ENCODE data around the gene CASK.

Gene CASK

GRCh38 chrX:41923211-41923977 lies at the start of gene CASK:
TSS of gene CASK (minus strand) at chrX:41923554. CDS start at chrX:41922988, 566 bp downstream.
- peak; percentile 71 for DNase-seq (ENCODE audit: low read depth)

GRCh38 chrX:41971346-41971745 lies 48.0 kb upstream of the CASK start:
- no peak for DNase-seq (ENCODE audit: low read depth)

- no peak for DNase-seq (ENCODE audit: low read depth)
Observed at GRCh38 chrX:41970419-41970818, 47.1 kb upstream of the CASK start.

- no peak for DNase-seq (ENCODE audit: low read depth)
Observed at GRCh38 chrX:41963348-41963747, 40.0 kb upstream of the CASK start.

GRCh38 chrX:41960142-41960541 lies 36.8 kb upstream of the CASK start:
- no peak for DNase-seq (ENCODE audit: low read depth)

- DNase-seq (ENCODE audit: low read depth): no peak
Observed at GRCh38 chrX:41958861-41959260, 35.5 kb upstream of the CASK start.

GRCh38 chrX:41956027-41956426 lies 32.7 kb upstream of the CASK start:
- no peak for DNase-seq (ENCODE audit: low read depth)

GRCh38 chrX:41952102-41952501 lies 28.7 kb upstream of the CASK start:
- no peak for DNase-seq (ENCODE audit: low read depth)

- DNase-seq (ENCODE audit: low read depth): no peak
Observed at GRCh38 chrX:41946989-41947612, 23.7 kb upstream of the CASK start.

GRCh38 chrX:41946235-41946634 lies 22.9 kb upstream of the CASK start:
- no peak for DNase-seq (ENCODE audit: low read depth)

- DNase-seq (ENCODE audit: low read depth): no peak
Observed at GRCh38 chrX:41935832-41936231, 12.5 kb upstream of the CASK start.

GRCh38 chrX:41933546-41933945 lies 10.2 kb upstream of the CASK start:
- DNase-seq (ENCODE audit: low read depth): no peak

- DNase-seq (ENCODE audit: low read depth): no peak
Observed at GRCh38 chrX:41932885-41933284, 9.5 kb upstream of the CASK start.

- DNase-seq (ENCODE audit: low read depth): no peak
Observed at GRCh38 chrX:41931591-41931990, 8.2 kb upstream of the CASK start.

- no peak for DNase-seq (ENCODE audit: low read depth)
Observed at GRCh38 chrX:41923978-41924683, 777 bp upstream of the CASK start.

GRCh38 chrX:41922431-41923151 lies 763 bp downstream of the CASK start:
- DNase-seq (ENCODE audit: low read depth): no peak

- DNase-seq (ENCODE audit: low read depth): no peak
Observed at GRCh38 chrX:41921492-41922430, 1.6 kb downstream of the CASK start.

- DNase-seq (ENCODE audit: low read depth): no peak
Observed at GRCh38 chrX:41919870-41920269, 3.5 kb downstream of the CASK start.

GRCh38 chrX:41917517-41917916 lies 5.8 kb downstream of the CASK start:
- DNase-seq (ENCODE audit: low read depth): no peak

- no peak for DNase-seq (ENCODE audit: low read depth)
Observed at GRCh38 chrX:41913476-41913875, 9.9 kb downstream of the CASK start.

- DNase-seq (ENCODE audit: low read depth): no peak
Observed at GRCh38 chrX:41912923-41913322, 10.4 kb downstream of the CASK start.

Measured in stimulated activated CD8-positive, alpha-beta memory T cell treated with anti-CD3 and anti-CD28 coated beads, Interleukin-7, amount 100 ng/mL, for 24 hours (primary cell).